Measurements from ENCODE around the gene CLASP1. TPM values are rescaled to one million over a fixed set of nuclear protein-coding genes. Genes with fewer than 3 reads are reported as not detected.
"Not testable (repeated sequence)": the region's sequence is repeated elsewhere in the genome, so short reads cannot be mapped to it uniquely, and the experiment has no call there.

Gene CLASP1
- total RNA-seq, 2 experiments from 2014 or later, result 60.3 to 61.4 TPM

DNA sequence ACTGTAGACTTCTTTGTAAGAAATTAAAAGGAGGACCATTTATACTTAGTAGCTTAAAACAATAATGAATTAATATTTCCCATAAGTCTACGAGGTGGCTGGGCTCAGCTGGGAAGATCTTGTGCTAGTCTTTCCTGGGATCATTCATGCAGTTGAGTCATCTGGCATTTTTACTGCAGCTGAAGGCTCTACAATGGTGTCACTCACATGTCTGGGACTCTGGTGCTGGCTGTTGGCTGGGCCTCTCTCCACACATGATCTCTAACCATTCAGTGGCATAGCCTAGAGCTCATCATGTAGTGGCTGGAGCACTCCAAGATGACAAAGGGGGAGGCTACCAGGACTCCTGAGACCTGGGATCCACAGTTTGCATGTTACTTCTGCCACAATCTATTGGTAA is 35.5 kb downstream of the CLASP1 start:
- CTCF ChIA-PET, result interaction anchor here (1.0 kb wide), 1 partner anchor 18 kb away, joined by 3 read pairs; no protein-coding TSS in a partner anchor
- TF ChIP-seq, protein P1, sequence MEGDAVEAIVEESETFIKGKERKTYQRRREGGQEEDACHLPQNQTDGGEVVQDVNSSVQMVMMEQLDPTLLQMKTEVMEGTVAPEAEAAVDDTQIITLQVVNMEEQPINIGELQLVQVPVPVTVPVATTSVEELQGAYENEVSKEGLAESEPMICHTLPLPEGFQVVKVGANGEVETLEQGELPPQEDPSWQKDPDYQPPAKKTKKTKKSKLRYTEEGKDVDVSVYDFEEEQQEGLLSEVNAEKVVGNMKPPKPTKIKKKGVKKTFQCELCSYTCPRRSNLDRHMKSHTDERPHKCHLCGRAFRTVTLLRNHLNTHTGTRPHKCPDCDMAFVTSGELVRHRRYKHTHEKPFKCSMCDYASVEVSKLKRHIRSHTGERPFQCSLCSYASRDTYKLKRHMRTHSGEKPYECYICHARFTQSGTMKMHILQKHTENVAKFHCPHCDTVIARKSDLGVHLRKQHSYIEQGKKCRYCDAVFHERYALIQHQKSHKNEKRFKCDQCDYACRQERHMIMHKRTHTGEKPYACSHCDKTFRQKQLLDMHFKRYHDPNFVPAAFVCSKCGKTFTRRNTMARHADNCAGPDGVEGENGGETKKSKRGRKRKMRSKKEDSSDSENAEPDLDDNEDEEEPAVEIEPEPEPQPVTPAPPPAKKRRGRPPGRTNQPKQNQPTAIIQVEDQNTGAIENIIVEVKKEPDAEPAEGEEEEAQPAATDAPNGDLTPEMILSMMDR (IDR thresholded peaks at IDR 0.05), result no peak
- Mint-ChIP-seq H3K36me3 (ENCODE audit: low read depth) (peaks cover 12% of the 10 kb centered on the region), H3K4me3 (no peak overlapping the region), H3K4me1 (ENCODE audit: low read depth) (peaks cover 15% of the 10 kb centered on the region), H3K9me3 (no peaks in the 10 kb centered on the region), H3K27me3 (no peaks in the 10 kb centered on the region), H3K27ac (no peak overlapping the region)
- ATAC-seq (no peak), DNase-seq (no peak)
- POLR2A ChIA-PET, result no interaction called here
- intact Hi-C loops (cut with micrococcal nuclease), result no loop called here

DNA sequence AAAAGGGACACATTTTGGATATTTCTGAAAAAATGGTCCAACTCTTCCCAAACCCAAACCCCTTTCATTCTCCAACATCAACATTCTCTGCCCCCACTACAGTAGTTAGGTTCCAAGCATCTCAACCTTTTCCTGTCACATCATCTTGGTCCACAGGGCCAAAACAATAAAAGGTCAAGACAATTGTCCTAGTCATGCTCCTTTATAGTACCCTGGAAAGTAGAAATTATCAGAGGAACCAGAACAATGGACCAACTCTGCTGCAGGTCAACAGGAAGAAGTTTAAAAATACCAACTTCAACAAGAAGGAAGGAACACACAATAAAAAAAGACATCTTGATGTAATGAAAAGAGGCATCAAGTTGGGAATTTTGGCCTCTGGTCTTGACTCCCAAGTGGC is 36.1 kb downstream of the CLASP1 start:
- H3K9me3 Mint-ChIP-seq, result no peaks in the 10 kb centered on the region
- ATAC-seq (no peak), DNase-seq (no peak)
- H3K4me3 Mint-ChIP-seq, result no peak overlapping the region
- POLR2A ChIA-PET, result no interaction called here
- intact Hi-C loops (cut with micrococcal nuclease), result no loop called here
- TF ChIP-seq, protein P1 (IDR thresholded peaks at IDR 0.05), result no peak
- CTCF ChIA-PET, result interaction anchor here (1.0 kb wide), 1 partner anchor 18 kb away, joined by 3 read pairs; no protein-coding TSS in a partner anchor
- peaks cover 19% of the 10 kb centered on the region for H3K4me1 Mint-ChIP-seq (ENCODE audit: low read depth)
- peaks cover 12% of the 10 kb centered on the region for H3K36me3 Mint-ChIP-seq (ENCODE audit: low read depth)
- no peak overlapping the region for H3K27ac Mint-ChIP-seq
- no peaks in the 10 kb centered on the region for H3K27me3 Mint-ChIP-seq

GRCh38 chr2:121611730-121612705 is 37.2 kb downstream of the CLASP1 start:
- ATAC-seq (no peak), DNase-seq (no peak)
- CTCF ChIA-PET, result no interaction called here
- no peaks in the 10 kb centered on the region for H3K9me3 Mint-ChIP-seq
- no peak overlapping the region for H3K4me3 Mint-ChIP-seq
- peaks cover 27% of the 10 kb centered on the region for H3K4me1 Mint-ChIP-seq (ENCODE audit: low read depth)
- TF ChIP-seq, protein P1 (IDR thresholded peaks at IDR 0.05), result no peak
- POLR2A ChIA-PET, result no interaction called here
- H3K36me3 Mint-ChIP-seq (ENCODE audit: low read depth), result peaks cover 15% of the 10 kb centered on the region
- intact Hi-C loops (cut with micrococcal nuclease), result no loop called here
- H3K27me3 Mint-ChIP-seq, result no peaks in the 10 kb centered on the region
- no peak overlapping the region for H3K27ac Mint-ChIP-seq

- H3K4me3 Mint-ChIP-seq; H3K9me3 Mint-ChIP-seq; DNase-seq; POLR2A ChIA-PET; H3K27ac Mint-ChIP-seq; ATAC-seq; intact Hi-C loops (cut with micrococcal nuclease); H3K27me3 Mint-ChIP-seq; CTCF ChIA-PET: not testable (repeated sequence)
- Mint-ChIP-seq H3K4me1 (ENCODE audit: low read depth) (peaks cover 30% of the 10 kb centered on the region), H3K36me3 (ENCODE audit: low read depth) (peaks cover 15% of the 10 kb centered on the region)
Observed at GRCh38 chr2:121611048-121611649, 38.1 kb downstream of the CLASP1 start.

GRCh38 chr2:121610487-121610874 is 38.8 kb downstream of the CLASP1 start:
- peaks cover 20% of the 10 kb centered on the region for H3K36me3 Mint-ChIP-seq (ENCODE audit: low read depth)
- DNase-seq; intact Hi-C loops (cut with micrococcal nuclease); H3K9me3 Mint-ChIP-seq; ATAC-seq; POLR2A ChIA-PET; H3K27ac Mint-ChIP-seq; H3K4me3 Mint-ChIP-seq; H3K27me3 Mint-ChIP-seq: not testable (repeated sequence)
- H3K4me1 Mint-ChIP-seq (ENCODE audit: low read depth), result peaks cover 29% of the 10 kb centered on the region
- CTCF ChIA-PET, result interaction anchor here (1.9 kb wide), 1 partner anchor 14 kb away, joined by 7 read pairs; no protein-coding TSS in a partner anchor
